GM23248 (cell line): ENCODE data around the gene HHLA2. TPM values are rescaled to one million over a fixed set of nuclear protein-coding genes. Genes with fewer than 3 reads are reported as not detected.
"Not testable (repeated sequence)": the region's sequence is repeated elsewhere in the genome, so short reads cannot be mapped to it uniquely, and the experiment has no call there.

ENCODE experiments used
- DNase-seq: peaks from one replicate; pipeline ENCODE4 v3.0.0-alpha.2; 2015
- H2AFZ ChIP-seq: fragments of 200-600 bp; sonication (generic); 2 replicates; pipeline ENCODE4 v1.6.1; 2016; ENCODE audit warnings: antibody characterized with exemption
- H3F3A ChIP-seq: fragments of 200-600 bp; sonication (generic); 2 replicates; pipeline ENCODE4 v1.6.1; 2016; ENCODE audit warnings: mild to moderate bottlenecking, antibody characterized with exemption, mixed run types; ENCODE audit not compliant: insufficient read depth
- H3K27ac ChIP-seq: fragments of 200-600 bp; sonication (generic); 2 replicates; pipeline ENCODE4 v1.5.1; 2016; ENCODE audit warnings: mild to moderate bottlenecking
- H3K27me3 ChIP-seq: fragments of 200-600 bp; sonication (generic); replicated peaks from 2 replicates; pipeline ENCODE4 v1.6.1; 2016; ENCODE audit warnings: mild to moderate bottlenecking; ENCODE audit not compliant: insufficient read depth
- H3K36me3 ChIP-seq: fragments of 200-600 bp; sonication (generic); 2 replicates; pipeline ENCODE4 v1.6.1; 2016; ENCODE audit warnings: low read depth, mild to moderate bottlenecking
- H3K4me1 ChIP-seq: fragments of 200-600 bp; sonication (generic); 2 replicates; pipeline ENCODE4 v1.6.1; 2016; ENCODE audit warnings: mild to moderate bottlenecking; ENCODE audit not compliant: insufficient read depth
- H3K4me2 ChIP-seq: fragments of 200-600 bp; sonication (generic); one replicate; pipeline ENCODE4 v1.6.1; 2016; ENCODE audit warnings: mild to moderate bottlenecking; ENCODE audit not compliant: unreplicated experiment
- H3K4me3 ChIP-seq: fragments of 200-600 bp; sonication (generic); 2 replicates; pipeline ENCODE4 v1.5.1; 2016; ENCODE audit warnings: mild to moderate bottlenecking
- H3K79me2 ChIP-seq: fragments of 200-600 bp; sonication (generic); 2 replicates; pipeline ENCODE4 v1.6.1; 2016; ENCODE audit warnings: mild to moderate bottlenecking; ENCODE audit not compliant: insufficient read depth
- H3K9ac ChIP-seq: fragments of 200-600 bp; sonication (generic); 2 replicates; pipeline ENCODE4 v1.6.1; 2016; ENCODE audit warnings: mild to moderate bottlenecking
- H3K9me2 ChIP-seq: fragments of 200-600 bp; sonication (generic); 2 replicates; pipeline ENCODE4 v1.6.1; 2016; ENCODE audit warnings: mixed run types, mild to moderate bottlenecking, moderate library complexity; ENCODE audit not compliant: insufficient read depth
- H3K9me3 ChIP-seq: fragments of 200-600 bp; sonication (generic); one replicate; pipeline ENCODE4 v1.6.1; 2017; ENCODE audit warnings: low read depth
- H4K20me1 ChIP-seq: fragments of 200-600 bp; sonication (generic); 2 replicates; pipeline ENCODE4 v1.6.0; 2016; ENCODE audit not compliant: insufficient read depth
- EZH2 ChIP-seq: fragments of 200-600 bp; sonication (generic); IDR thresholded peaks from 2 replicates; pipeline ENCODE4 v1.6.1; 2018; ENCODE audit warnings: antibody characterized with exemption, mild to moderate bottlenecking; ENCODE audit not compliant: insufficient read depth, poor library complexity, severe bottlenecking
- EZH2phosphoT487 ChIP-seq: fragments of 200-600 bp; sonication (generic); IDR thresholded peaks from 2 replicates; pipeline ENCODE4 v1.6.1; 2018; ENCODE audit warnings: antibody characterized with exemption, moderate library complexity, mild to moderate bottlenecking, low read depth; ENCODE audit not compliant: insufficient read depth
- WGBS, 2 experiments: methylation state at CpG; one replicate each; pipeline ENCODE4 v1.1.6; 2015 to 2017; ENCODE audit warnings: low lambda C conversion rate in 2 of 2, low coverage in 1 of 2; ENCODE audit errors: missing lambda C conversion rate in 2 of 2; 5-methylcytosine and 5-hydroxymethylcytosine counted together
- in situ Hi-C: fragments of 300-500 bp; cut with MboI; formaldehyde crosslinking; loops from 2 replicates; pipeline ENCODE4 v1.15.0; 2020
- polyA plus RNA-seq: library from polyadenylated mRNA; unstranded; fragments of >200 nt; fragmentation: Nextera tagmentation; extraction: Ambion mirVana; gene quantifications from 2 replicates; pipeline ENCODE4 v1.2.1, GENCODE V29; 2016
- total RNA-seq: library from RNA; depleted of rRNA; stranded (reverse); fragments of >200 nt; shearing (Covaris generic); gene quantifications from 2 replicates; pipeline ENCODE4 v1.2.3, GENCODE V29; 2014

HHLA2 gene
- total and polyA plus RNA-seq, 2 experiments from 2014 or later: not detected

GRCh38 chr3:108255131-108255530 lies 41.2 kb upstream of the HHLA2 start:
- no peaks in the 10 kb centered on the region for H3K36me3 ChIP-seq
- no peaks in the 10 kb centered on the region for H4K20me1 ChIP-seq
- no peaks in the 10 kb centered on the region for H3K9me3 ChIP-seq
- no peaks in the 10 kb centered on the region for H3K79me2 ChIP-seq
- no peak overlapping the region for H3K4me3 ChIP-seq
- no peak overlapping the region for H3K9ac ChIP-seq
- H2AFZ ChIP-seq: no peak overlapping the region
- H3F3A ChIP-seq: no peaks in the 10 kb centered on the region
- no peaks in the 10 kb centered on the region for H3K9me2 ChIP-seq
- H3K4me1 ChIP-seq: no peaks in the 10 kb centered on the region
- in situ Hi-C loops: no loop called here
- no peak for DNase-seq
- no peak overlapping the region for H3K27ac ChIP-seq
- H3K4me2 ChIP-seq: no peak overlapping the region
- TF ChIP-seq EZH2 (no peak), EZH2phosphoT487 (no peak)
- H3K27me3 ChIP-seq: no peaks in the 10 kb centered on the region

- H3K36me3 ChIP-seq, H3K9me2 ChIP-seq, H3K9me3 ChIP-seq, H3K79me2 ChIP-seq, H3K4me3 ChIP-seq, H3K27ac ChIP-seq, H3K27me3 ChIP-seq, DNase-seq, H3K9ac ChIP-seq, H2AFZ ChIP-seq, H3F3A ChIP-seq, H3K4me2 ChIP-seq, in situ Hi-C loops, H4K20me1 ChIP-seq, H3K4me1 ChIP-seq: not testable (repeated sequence)
- 70 to 72% methylated on average over 5 of the region's 5 CpGs for WGBS, 2 experiments
These were observed 31.6 kb upstream of the HHLA2 start for GRCh38 chr3:108264534-108265298.

- H3K27me3 ChIP-seq, H3K9ac ChIP-seq, H3K4me1 ChIP-seq, H3K79me2 ChIP-seq, H3K4me3 ChIP-seq, in situ Hi-C loops, H4K20me1 ChIP-seq, H3K36me3 ChIP-seq, H3K27ac ChIP-seq, H2AFZ ChIP-seq, H3K9me2 ChIP-seq, H3F3A ChIP-seq, H3K9me3 ChIP-seq, H3K4me2 ChIP-seq, DNase-seq: not testable (repeated sequence)
- WGBS, 2 experiments: 77 to 91% methylated on average over 3 of the region's 3 CpGs
These were observed 28.1 kb upstream of the HHLA2 start for GRCh38 chr3:108268235-108268634.

- no peaks in the 10 kb centered on the region for H3K9me2 ChIP-seq
- in situ Hi-C loops: no loop called here
- H3K4me1 ChIP-seq: 0 out of 2 replicates have a peak, but pooled peaks cover 8% of the 10 kb centered on the region
- no peaks in the 10 kb centered on the region for H3K9me3 ChIP-seq
- no peak overlapping the region for H3K27ac ChIP-seq
- H3K4me3 ChIP-seq: no peak overlapping the region
- no peaks in the 10 kb centered on the region for H3K79me2 ChIP-seq
- H2AFZ ChIP-seq: no peak overlapping the region
- no peaks in the 10 kb centered on the region for H3K36me3 ChIP-seq
- H3K27me3 ChIP-seq: no peaks in the 10 kb centered on the region
- TF ChIP-seq EZH2phosphoT487: no peak
- TF ChIP-seq EZH2: no peak
- H3K9ac ChIP-seq: no peak overlapping the region
- H3F3A ChIP-seq: no peaks in the 10 kb centered on the region
- DNase-seq: peak; percentile 8
- no peak overlapping the region for H3K4me2 ChIP-seq
- WGBS, 2 experiments: 28 to 35% methylated on average over 2 of the region's 2 CpGs
- no peaks in the 10 kb centered on the region for H4K20me1 ChIP-seq
These were observed 24.7 kb upstream of the HHLA2 start for GRCh38 chr3:108271626-108272025.

- H3K9me3 ChIP-seq, H3K36me3 ChIP-seq, H3K4me3 ChIP-seq, H2AFZ ChIP-seq, H4K20me1 ChIP-seq, H3F3A ChIP-seq, DNase-seq, H3K4me2 ChIP-seq, H3K9me2 ChIP-seq, H3K4me1 ChIP-seq, H3K27ac ChIP-seq, in situ Hi-C loops, H3K9ac ChIP-seq, H3K79me2 ChIP-seq, H3K27me3 ChIP-seq: not testable (repeated sequence)
- 34 to 49% methylated on average over 4 of the region's 4 CpGs for WGBS, 2 experiments
These were observed 17.3 kb upstream of the HHLA2 start for GRCh38 chr3:108279066-108279465.
